B cell (primary cell): ENCODE measurements around the gene RNF38. TPM values are rescaled to one million over a fixed set of nuclear protein-coding genes. Genes with fewer than 3 reads are reported as not detected.

ENCODE experiments used
- ATAC-seq: fragments of 200-7000 bp; cut with Tn5 transposase; one replicate; pipeline ENCODE4 v1.10.0; 2021; ENCODE audit warnings: low read depth, mild to moderate bottlenecking, moderate number of reproducible peaks, moderate library complexity
- CTCF ChIA-PET: fragments of 350-600 bp; sonication (Branson Sonifier 250); formaldehyde crosslinking; loops from one replicate; lab custom pipeline; 2021; ENCODE audit warnings: antibody characterized with exemption, inconsistent platforms; lab: Charles Lee
- POLR2A ChIA-PET: fragments of 350-600 bp; sonication (Branson Sonifier 250); formaldehyde crosslinking; loops from one replicate; lab custom pipeline; 2021; ENCODE audit warnings: antibody characterized with exemption; lab: Charles Lee
- DNase-seq: peaks from one replicate; pipeline ENCODE4 v3.0.0; 2013
- H2AFZ ChIP-seq: 2 replicates; pipeline ENCODE4 v1.6.1; 2012; ENCODE audit warnings: mild to moderate bottlenecking, low read depth, low read length; ENCODE audit not compliant: insufficient read depth, poor library complexity, severe bottlenecking
- H3K27ac ChIP-seq, 2 donors: 1 replicate in 1 of 2; 2 replicates in 1 of 2; pipeline ENCODE4 v1.5.1; 2012 to 2013; ENCODE audit warnings: low read length in 2 of 2, mild to moderate bottlenecking in 2 of 2, moderate library complexity in 1 of 2
- H3K27me3 ChIP-seq, 4 experiments: fragments of 200-600 bp in 1 of 4; sonication (generic) in 1 of 4; replicated peaks in 1 of 4; 1 replicate in 2 of 4; 2 replicates in 2 of 4; pipeline versions ENCODE4 v1.6.1 to v1.7.0; 2013 to 2016; ENCODE audit warnings: low read length in 3 of 4, mild to moderate bottlenecking in 2 of 4, mixed read lengths in 1 of 4, moderate library complexity in 1 of 4; ENCODE audit not compliant: insufficient read depth in 4 of 4, control insufficient read depth in 3 of 4; ENCODE audit errors: control extremely low read depth in 1 of 4
- H3K36me3 ChIP-seq, 2 experiments: replicated peaks in 1 of 2; 1 replicate in 1 of 2; 2 replicates in 1 of 2; pipeline versions ENCODE4 v1.6.1 to v1.7.1; 2013; ENCODE audit warnings: low read length in 1 of 2; ENCODE audit not compliant: insufficient read depth in 2 of 2, control insufficient read depth in 1 of 2; ENCODE audit errors: control extremely low read depth in 1 of 2, extremely low read depth in 1 of 2
- H3K4me1 ChIP-seq, 2 donors: fragments of 200-600 bp in 1 of 2; sonication (generic) in 1 of 2; 1 replicate in 1 of 2; 2 replicates in 1 of 2; pipeline versions ENCODE4 v1.5.1 to v1.6.1; 2013 to 2017; ENCODE audit warnings: low read length in 2 of 2; ENCODE audit not compliant: control insufficient read depth in 2 of 2, insufficient read depth in 2 of 2
- H3K4me2 ChIP-seq: replicated peaks from 2 replicates; pipeline ENCODE3; 2012; ENCODE audit warnings: mild to moderate bottlenecking, low read depth, low read length; ENCODE audit not compliant: poor library complexity, severe bottlenecking
- H3K4me3 ChIP-seq, 5 experiments: fragments of 200-600 bp in 1 of 5; sonication (generic) in 1 of 5; 1 replicate in 3 of 5; 2 replicates in 2 of 5; pipeline versions ENCODE4 v1.5.1 to v1.7.0; 2011 to 2016; ENCODE audit warnings: low read length in 4 of 5, mild to moderate bottlenecking in 4 of 5, low read depth in 2 of 5, control low read depth in 1 of 5, moderate library complexity in 1 of 5; ENCODE audit not compliant: insufficient read depth in 1 of 5; ENCODE audit errors: control extremely low read depth in 1 of 5, extremely low read depth in 1 of 5
- H3K79me2 ChIP-seq: fragments of 200-600 bp; sonication (generic); one replicate; pipeline ENCODE4 v1.6.0; 2016; ENCODE audit warnings: low read length; ENCODE audit not compliant: control insufficient read depth, insufficient read depth
- H3K9ac ChIP-seq: fragments of 200-600 bp; sonication (generic); 2 replicates; pipeline ENCODE4 v1.6.1; 2017; ENCODE audit warnings: mild to moderate bottlenecking, low read length, moderate library complexity
- H3K9me3 ChIP-seq, 3 donors: one replicate each; pipeline versions ENCODE4 v1.6.1 to v1.7.1; 2013; ENCODE audit warnings: low read length in 2 of 3; ENCODE audit not compliant: control insufficient read depth in 2 of 3, insufficient read depth in 1 of 3; ENCODE audit errors: control extremely low read depth in 1 of 3
- H4K20me1 ChIP-seq: 2 replicates; pipeline ENCODE4 v1.6.0; 2012; ENCODE audit warnings: mild to moderate bottlenecking, low read length; ENCODE audit not compliant: insufficient read depth, control insufficient read depth, poor library complexity, severe bottlenecking
- H3K27ac Mint-ChIP-seq: one replicate; pipeline ENCODE4 v1.8.0; 2021; ENCODE audit warnings: mixed read lengths
- H3K27me3 Mint-ChIP-seq: one replicate; pipeline ENCODE4 v1.8.0; 2021; ENCODE audit warnings: mixed read lengths
- H3K4me1 Mint-ChIP-seq: one replicate; pipeline ENCODE4 v1.8.0; 2021; ENCODE audit warnings: mixed read lengths
- H3K4me3 Mint-ChIP-seq: one replicate; pipeline ENCODE4 v1.8.0; 2021; ENCODE audit warnings: mixed read lengths
- H3K9me3 Mint-ChIP-seq: one replicate; pipeline ENCODE4 v1.8.0; 2022; ENCODE audit warnings: mixed read lengths; ENCODE audit not compliant: insufficient read depth
- EZH2 ChIP-seq: IDR thresholded peaks from 2 replicates; pipeline ENCODE4 v1.6.1; 2012; ENCODE audit warnings: borderline replicate concordance, low read depth, mild to moderate bottlenecking, moderate library complexity, low read length; ENCODE audit not compliant: insufficient read depth, poor library complexity, severe bottlenecking
- WGBS: methylation state at CpG from one replicate; pipeline ENCODE4 v1.1.5; 2013; ENCODE audit warnings: missing lambda C conversion rate; ENCODE audit not compliant: insufficient coverage; 5-methylcytosine and 5-hydroxymethylcytosine counted together
- intact Hi-C: fragments of 100-400 bp; cut with micrococcal nuclease; formaldehyde crosslinking; loops from one replicate; pipeline ENCODE4 v1.10.0; 2022
- polyA plus RNA-seq: library from polyadenylated mRNA; depleted of rRNA; stranded (reverse); fragments of >200 nt; gene quantifications from 2 replicates; pipeline ENCODE4 v1.2.3, GENCODE V29; 2012
- total RNA-seq, 2 donors: library from RNA; stranded (reverse); fragments of 120-200 nt in 1 of 2; gene quantifications; 1 replicate in 1 of 2; 2 replicates in 1 of 2; pipeline versions ENCODE4 v1.2.3 to v1.2.4, GENCODE V29; 2013 to 2022
- TF ChIP-seq, protein P1 (sequence below): fragments of 200-600 bp; IDR thresholded peaks from one replicate; pipeline ENCODE4 v1.8.0; 2022; ENCODE audit warnings: antibody characterized with exemption, mild to moderate bottlenecking

Gene RNF38
- total and polyA plus RNA-seq, 2 donors (not counting 1 experiment from before 2014, with no cell fraction given) = 25.2 to 81.6 TPM

DNA sequence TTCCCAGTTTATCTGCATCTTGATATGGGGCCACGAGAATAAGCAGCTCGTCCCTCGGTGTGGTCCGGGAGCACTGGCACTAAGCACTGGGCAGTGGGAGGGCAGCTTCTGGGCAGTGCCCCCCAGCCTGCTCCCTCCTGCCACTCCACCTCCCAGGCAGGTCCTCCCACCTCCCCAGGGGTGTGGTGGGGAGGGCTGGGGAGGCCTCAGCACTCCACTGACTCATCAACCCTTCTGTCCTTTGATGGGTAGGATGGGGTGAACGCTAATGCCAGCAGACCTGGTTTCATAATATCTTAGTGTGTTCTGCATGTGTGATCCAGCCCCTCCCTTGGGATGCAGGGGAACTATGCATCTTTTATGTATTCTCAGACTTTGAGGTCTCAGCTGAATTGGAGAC lies 79.6 kb downstream of the RNF38 start:
- no peaks in the 10 kb centered on the region for H3K4me1 ChIP-seq
- H3K27me3 Mint-ChIP-seq = peaks cover 3% of the 10 kb centered on the region
- WGBS = 97% methylated on average over 4 of the region's 5 CpGs
- no peak overlapping the region for H3K4me3 Mint-ChIP-seq
- peaks cover 0 to 10% (median 0%) of the 10 kb centered on the region in 4 experiments for H3K27me3 ChIP-seq
- TF ChIP-seq EZH2 = no peak
- TF ChIP-seq, protein P1, sequence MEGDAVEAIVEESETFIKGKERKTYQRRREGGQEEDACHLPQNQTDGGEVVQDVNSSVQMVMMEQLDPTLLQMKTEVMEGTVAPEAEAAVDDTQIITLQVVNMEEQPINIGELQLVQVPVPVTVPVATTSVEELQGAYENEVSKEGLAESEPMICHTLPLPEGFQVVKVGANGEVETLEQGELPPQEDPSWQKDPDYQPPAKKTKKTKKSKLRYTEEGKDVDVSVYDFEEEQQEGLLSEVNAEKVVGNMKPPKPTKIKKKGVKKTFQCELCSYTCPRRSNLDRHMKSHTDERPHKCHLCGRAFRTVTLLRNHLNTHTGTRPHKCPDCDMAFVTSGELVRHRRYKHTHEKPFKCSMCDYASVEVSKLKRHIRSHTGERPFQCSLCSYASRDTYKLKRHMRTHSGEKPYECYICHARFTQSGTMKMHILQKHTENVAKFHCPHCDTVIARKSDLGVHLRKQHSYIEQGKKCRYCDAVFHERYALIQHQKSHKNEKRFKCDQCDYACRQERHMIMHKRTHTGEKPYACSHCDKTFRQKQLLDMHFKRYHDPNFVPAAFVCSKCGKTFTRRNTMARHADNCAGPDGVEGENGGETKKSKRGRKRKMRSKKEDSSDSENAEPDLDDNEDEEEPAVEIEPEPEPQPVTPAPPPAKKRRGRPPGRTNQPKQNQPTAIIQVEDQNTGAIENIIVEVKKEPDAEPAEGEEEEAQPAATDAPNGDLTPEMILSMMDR = no peak
- no peak overlapping the region for H2AFZ ChIP-seq
- H3K9me3 Mint-ChIP-seq = no peaks in the 10 kb centered on the region
- intact Hi-C loops = no loop called here
- ChIA-PET POLR2A (no interaction called here), CTCF (no interaction called here)
- no peak overlapping the region for H3K27ac ChIP-seq
- ATAC-seq (no peak), DNase-seq (no peak)
- H4K20me1 ChIP-seq = no peaks in the 10 kb centered on the region
- no peaks in the 10 kb centered on the region for H3K79me2 ChIP-seq
- no peaks in the 10 kb centered on the region for H3K4me1 Mint-ChIP-seq
- no peaks in the 10 kb centered on the region for H3K9me3 ChIP-seq
- no peak overlapping the region for H3K27ac Mint-ChIP-seq
- H3K9ac ChIP-seq = no peak overlapping the region
- no peak overlapping the region for H3K4me2 ChIP-seq
- no peaks in the 10 kb centered on the region for H3K36me3 ChIP-seq
- H3K4me3 ChIP-seq = no peak overlapping the region

GRCh38 chr9:36319806-36320205 lies 80.3 kb downstream of the RNF38 start:
- Histone ChIP-seq H3K27me3 (peaks cover 0 to 10% (median 0%) of the 10 kb centered on the region in 4 experiments), H3K9me3 (no peaks in the 10 kb centered on the region), H3K4me1 (no peaks in the 10 kb centered on the region), H2AFZ (no peak overlapping the region), H3K36me3 (no peaks in the 10 kb centered on the region), H3K9ac (no peak overlapping the region), H3K27ac (no peak overlapping the region), H3K4me2 (no peak overlapping the region), H3K4me3 (no peak overlapping the region), H3K79me2 (no peaks in the 10 kb centered on the region), H4K20me1 (no peaks in the 10 kb centered on the region)
- ChIA-PET POLR2A (no interaction called here), CTCF (interaction anchor here (2.9 kb wide), 1 partner anchor 8 kb away, joined by 12 read pairs; no protein-coding TSS in a partner anchor)
- TF ChIP-seq, protein P1 = no peak
- no peak for TF ChIP-seq EZH2
- intact Hi-C loops = no loop called here
- peaks cover 3% of the 10 kb centered on the region for H3K27me3 Mint-ChIP-seq
- WGBS = no CpG with 5 or more reads among the region's 6 CpGs
- DNase-seq = no peak
- H3K9me3 Mint-ChIP-seq = no peaks in the 10 kb centered on the region
- no peak for ATAC-seq
- no peak overlapping the region for H3K4me3 Mint-ChIP-seq
- H3K27ac Mint-ChIP-seq = no peak overlapping the region
- no peaks in the 10 kb centered on the region for H3K4me1 Mint-ChIP-seq
